ENCODE data around the gene MRC1. TPM values are rescaled to one million over a fixed set of nuclear protein-coding genes. Genes with fewer than 3 reads are reported as not detected.

Gene MRC1
- total and polyA plus RNA-seq, 10 of the 15 experiments (the other 5 are each of a cell fraction or from before 2014, with no cell fraction given), result 0.01 to 0.21 (median 0.03) TPM; not detected in 5

GRCh38 chr10:17873946-17874345 is 64.8 kb downstream of the MRC1 start:
- DNase-seq (ENCODE audit: low read depth, low spot score) (no peak), ATAC-seq (no peak), FAIRE-seq (no peak)
- POLR2A ChIA-PET, result interaction anchor here (0.6 kb wide), 1 partner anchor 473 kb away, joined by 6 read pairs; no protein-coding TSS in a partner anchor
- Histone ChIP-seq H3K36me3 (ENCODE audit: control insufficient read depth in 2 of 2, insufficient read depth in 2 of 2, low read length in 1 of 2) (no peaks in the 10 kb centered on the region), H3K9ac (ENCODE audit: control insufficient read depth, insufficient read depth, low read length) (no peak overlapping the region), H2AFZ (ENCODE audit: control insufficient read depth, low read depth, low read length) (no peak overlapping the region), H3K27me3 (replicated peaks in 1 of 2; ENCODE audit: control insufficient read depth in 2 of 2, insufficient read depth in 2 of 2, low read length in 1 of 2) (no peaks in the 10 kb centered on the region), H3K4me3 (no peak overlapping the region), H3K27ac (ENCODE audit: control insufficient read depth, insufficient read depth) (no peak overlapping the region), H3K79me2 (ENCODE audit: control insufficient read depth, insufficient read depth, low read length) (no peaks in the 10 kb centered on the region), H4K20me1 (ENCODE audit: control insufficient read depth, insufficient read depth) (no peaks in the 10 kb centered on the region), H3K4me2 (ENCODE audit: control insufficient read depth, insufficient read depth) (no peak overlapping the region), H3K9me3 (replicated peaks; ENCODE audit: control insufficient read depth, insufficient read depth, low read length) (no peaks in the 10 kb centered on the region), H3K4me1 (ENCODE audit: control insufficient read depth, insufficient read depth, low read length) (no peaks in the 10 kb centered on the region)
- CTCF ChIA-PET, result interaction anchor here (0.8 to 2.9 kb wide), 8 partner anchors 20 to 438 kb away, joined by 3 to 17 read pairs (median 3); partner anchors contain the start of gene HACD1
- in situ Hi-C loops (cut with MboI), result no loop called here
- intact Hi-C loops (cut with micrococcal nuclease; ENCODE audit: unreplicated experiment), result loop anchor here (2.0 to 10.0 kb wide), 4 partner anchors 67 to 552 kb away; partner anchors contain the start of gene MRC1
- WGBS (ENCODE audit: insufficient coverage, insufficient replicate concordance, low lambda C conversion rate, missing lambda C conversion rate), result 4% methylated on average over 2 of the region's 2 CpGs
- SMC1A ChIA-PET (ENCODE audit: uncharacterized antibody, unreplicated experiment), result interaction anchor here (0.9 to 1.8 kb wide), 6 partner anchors 11 to 268 kb away, joined by 3 to 6 read pairs (median 4); no protein-coding TSS in a partner anchor
- RAD21 ChIA-PET (ENCODE audit: unreplicated experiment), result interaction anchor here (0.6 kb wide), 1 partner anchor 199 kb away, joined by 5 read pairs; no protein-coding TSS in a partner anchor
- TF ChIP-seq ASH2L (IDR thresholded peaks at IDR 0.05; ENCODE audit: borderline replicate concordance, low read depth), result no peak
- no peak for TF ChIP-seq BCL11A (IDR thresholded peaks at IDR 0.05; ENCODE audit: low read depth, low read length)
- BruUV-seq (replicated peaks), result no TSS peak

GRCh38 chr10:17877121-17877520 is 68.0 kb downstream of the MRC1 start:
- ChIA-PET CTCF (no interaction called here), POLR2A (no interaction called here), RAD21 (ENCODE audit: unreplicated experiment) (no interaction called here), SMC1A (ENCODE audit: uncharacterized antibody, unreplicated experiment) (no interaction called here)
- no peak overlapping the region for H3K4me2 ChIP-seq (ENCODE audit: control insufficient read depth, insufficient read depth)
- ATAC-seq (no peak), DNase-seq (ENCODE audit: low read depth, low spot score) (no peak), FAIRE-seq (no peak)
- H3K4me3 ChIP-seq, result no peak overlapping the region
- no peak overlapping the region for H3K9ac ChIP-seq (ENCODE audit: control insufficient read depth, insufficient read depth, low read length)
- H3K79me2 ChIP-seq (ENCODE audit: control insufficient read depth, insufficient read depth, low read length), result no peaks in the 10 kb centered on the region
- in situ Hi-C loops (cut with MboI), result no loop called here
- H3K4me1 ChIP-seq (ENCODE audit: control insufficient read depth, insufficient read depth, low read length), result no peaks in the 10 kb centered on the region
- BruUV-seq (replicated peaks), result no TSS peak
- H3K36me3 ChIP-seq (ENCODE audit: control insufficient read depth in 2 of 2, insufficient read depth in 2 of 2, low read length in 1 of 2), result no peaks in the 10 kb centered on the region
- no peaks in the 10 kb centered on the region for H4K20me1 ChIP-seq (ENCODE audit: control insufficient read depth, insufficient read depth)
- intact Hi-C loops (cut with micrococcal nuclease; ENCODE audit: unreplicated experiment), result loop anchor here (10.0 kb wide), 1 partner anchor 338 kb away; no protein-coding TSS in a partner anchor
- no peak for TF ChIP-seq RAD21 (IDR thresholded peaks at IDR 0.05; ENCODE audit: insufficient read depth, low read depth, low read length)
- no peak for TF ChIP-seq SPI1 (IDR thresholded peaks at IDR 0.05; ENCODE audit: borderline replicate concordance, insufficient read depth, low read depth, low read length)
- TF ChIP-seq, protein P1, sequence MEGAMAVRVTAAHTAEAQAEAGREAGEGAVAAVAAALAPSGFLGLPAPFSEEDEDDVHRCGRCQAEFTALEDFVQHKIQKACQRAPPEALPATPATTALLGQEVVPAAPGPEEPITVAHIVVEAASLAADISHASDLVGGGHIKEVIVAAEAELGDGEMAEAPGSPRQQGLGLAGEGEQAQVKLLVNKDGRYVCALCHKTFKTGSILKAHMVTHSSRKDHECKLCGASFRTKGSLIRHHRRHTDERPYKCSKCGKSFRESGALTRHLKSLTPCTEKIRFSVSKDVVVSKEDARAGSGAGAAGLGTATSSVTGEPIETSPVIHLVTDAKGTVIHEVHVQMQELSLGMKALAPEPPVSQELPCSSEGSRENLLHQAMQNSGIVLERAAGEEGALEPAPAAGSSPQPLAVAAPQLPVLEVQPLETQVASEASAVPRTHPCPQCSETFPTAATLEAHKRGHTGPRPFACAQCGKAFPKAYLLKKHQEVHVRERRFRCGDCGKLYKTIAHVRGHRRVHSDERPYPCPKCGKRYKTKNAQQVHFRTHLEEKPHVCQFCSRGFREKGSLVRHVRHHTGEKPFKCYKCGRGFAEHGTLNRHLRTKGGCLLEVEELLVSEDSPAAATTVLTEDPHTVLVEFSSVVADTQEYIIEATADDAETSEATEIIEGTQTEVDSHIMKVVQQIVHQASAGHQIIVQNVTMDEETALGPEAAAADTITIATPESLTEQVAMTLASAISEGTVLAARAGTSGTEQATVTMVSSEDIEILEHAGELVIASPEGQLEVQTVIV (IDR thresholded peaks at IDR 0.05; ENCODE audit: borderline replicate concordance, partially characterized antibody), result no peak
- no peak for TF ChIP-seq TBL1XR1 (IDR thresholded peaks at IDR 0.05; ENCODE audit: low read depth, low read length)
- no peak for TF ChIP-seq NR2F1 (conservative IDR thresholded peaks at IDR 0.05)
- no peak for TF ChIP-seq KLF5 (IDR thresholded peaks at IDR 0.05; ENCODE audit: partially characterized antibody)
- TF ChIP-seq MEF2A (IDR thresholded peaks at IDR 0.05; ENCODE audit: insufficient read depth, low read depth, low read length), result no peak
- TF ChIP-seq MXI1 (IDR thresholded peaks at IDR 0.05; ENCODE audit: low read depth, low read length), result no peak
- no peak for TF ChIP-seq PAX8 (IDR thresholded peaks at IDR 0.05)
- TF ChIP-seq ZBTB4 (CRISPR knock-in tag; IDR thresholded peaks at IDR 0.05), result no peak
- TF ChIP-seq HDAC2 (IDR thresholded peaks at IDR 0.05), result no peak
- no peak overlapping the region for H2AFZ ChIP-seq (ENCODE audit: control insufficient read depth, low read depth, low read length)
- no peaks in the 10 kb centered on the region for H3K9me3 ChIP-seq (replicated peaks; ENCODE audit: control insufficient read depth, insufficient read depth, low read length)
- no peak overlapping the region for H3K27ac ChIP-seq (ENCODE audit: control insufficient read depth, insufficient read depth)
- no peaks in the 10 kb centered on the region for H3K27me3 ChIP-seq (replicated peaks in 1 of 2; ENCODE audit: control insufficient read depth in 2 of 2, insufficient read depth in 2 of 2, low read length in 1 of 2)

Data from GM12878 (cell line).